Natural killer cell treated with Interleukin-12 subunit alpha and Interleukin-12 subunit beta and Interleukin-15 and Interleukin-18, amount 100 ng/mL, for 72 hours (primary cell): ENCODE data around the gene TMEM225B. TPM values are rescaled to one million over a fixed set of nuclear protein-coding genes. Genes with fewer than 3 reads are reported as not detected.
"Not testable (repeated sequence)": the region's sequence is repeated elsewhere in the genome, so short reads cannot be mapped to it uniquely, and the experiment has no call there.

Experiments
- ATAC-seq, 2 donors: fragments of 150-1000 bp; cut with Tn5 transposase in 1 of 2; sonication (Bioruptor Pico), chemical (Tn5 transposase) in 1 of 2; 2 replicates each; pipeline ENCODE4 v1.10.0; 2021
- DNase-seq: peaks from one replicate; pipeline ENCODE4 v3.0.0; 2022; ENCODE audit warnings: low spot score
- H3K27ac Mint-ChIP-seq, 2 donors: 1 replicate in 1 of 2; 2 replicates in 1 of 2; pipeline ENCODE4 v1.8.0; 2022; ENCODE audit warnings: mixed read lengths in 2 of 2, mild to moderate bottlenecking in 1 of 2, moderate library complexity in 1 of 2
- H3K27me3 Mint-ChIP-seq, 2 donors: 1 replicate in 1 of 2; 2 replicates in 1 of 2; pipeline ENCODE4 v1.8.0; 2022; ENCODE audit warnings: mixed read lengths in 2 of 2
- H3K36me3 Mint-ChIP-seq: one replicate; pipeline ENCODE4 v1.8.0; 2022; ENCODE audit warnings: mixed read lengths
- H3K4me1 Mint-ChIP-seq, 2 donors: 1 replicate in 1 of 2; 2 replicates in 1 of 2; pipeline ENCODE4 v1.8.0; 2022; ENCODE audit warnings: low read depth in 2 of 2, mixed read lengths in 2 of 2, mild to moderate bottlenecking in 1 of 2
- H3K4me3 Mint-ChIP-seq: one replicate; pipeline ENCODE4 v1.8.0; 2022; ENCODE audit warnings: mixed read lengths
- H3K9me3 Mint-ChIP-seq: 2 replicates; pipeline ENCODE4 v1.8.0; 2022; ENCODE audit warnings: mixed read lengths
- total RNA-seq, 2 donors: library from RNA; stranded (reverse); gene quantifications; one replicate each; pipeline ENCODE4 v1.2.3, GENCODE V29; 2022

Gene TMEM225B
- total RNA-seq, 2 donors from 2014 or later = 0.78 to 1.1 TPM

- H3K27ac Mint-ChIP-seq = no peak overlapping the region
- H3K4me3 Mint-ChIP-seq = no peak overlapping the region
- H3K36me3 Mint-ChIP-seq = no peaks in the 10 kb centered on the region
- ATAC-seq = no peak
- no peaks in the 10 kb centered on the region for H3K27me3 Mint-ChIP-seq
- DNase-seq = no peak
- peaks cover 4 to 8% of the 10 kb centered on the region in 2 donors for H3K4me1 Mint-ChIP-seq
- no peaks in the 10 kb centered on the region for H3K9me3 Mint-ChIP-seq
These were observed 41.2 kb downstream of the TMEM225B start for GRCh38 chr7:99639267-99639666.

- Mint-ChIP-seq H3K27me3 (no peaks in the 10 kb centered on the region), H3K36me3 (peaks cover 5% of the 10 kb centered on the region), H3K4me1 (peaks cover 6 to 8% of the 10 kb centered on the region in 2 donors), H3K4me3 (no peak overlapping the region), H3K27ac (peak overlapping the region; percentile 7 to 20), H3K9me3 (no peaks in the 10 kb centered on the region)
- ATAC-seq (peak in 1 of 2 donors; percentile 24), DNase-seq (no peak)
These were observed 44.0 kb downstream of the TMEM225B start for GRCh38 chr7:99642027-99642426.

- H3K4me3 Mint-ChIP-seq = no peak overlapping the region
- peaks cover 8% of the 10 kb centered on the region in 2 donors for H3K4me1 Mint-ChIP-seq
- ATAC-seq = no peak
- no peak overlapping the region for H3K27ac Mint-ChIP-seq
- no peaks in the 10 kb centered on the region for H3K27me3 Mint-ChIP-seq
- H3K36me3 Mint-ChIP-seq = peaks cover 5% of the 10 kb centered on the region
- DNase-seq = no peak
- no peaks in the 10 kb centered on the region for H3K9me3 Mint-ChIP-seq
These were observed 45.4 kb downstream of the TMEM225B start for GRCh38 chr7:99643464-99643863.

- Mint-ChIP-seq H3K36me3 (peaks cover 5% of the 10 kb centered on the region), H3K4me3 (no peak overlapping the region), H3K4me1 (peaks cover 8% of the 10 kb centered on the region in 2 donors), H3K27ac (no peak overlapping the region), H3K27me3 (no peaks in the 10 kb centered on the region), H3K9me3 (no peaks in the 10 kb centered on the region)
- ATAC-seq = no peak
- DNase-seq = no peak
These were observed 46.4 kb downstream of the TMEM225B start for GRCh38 chr7:99644431-99644830.

GRCh38 chr7:99645590-99645989 is 47.5 kb downstream of the TMEM225B start:
- Mint-ChIP-seq H3K4me1 (peaks cover 8% of the 10 kb centered on the region in 2 donors), H3K27me3 (no peaks in the 10 kb centered on the region), H3K36me3 (peaks cover 5% of the 10 kb centered on the region), H3K4me3 (no peak overlapping the region), H3K27ac (no peak overlapping the region), H3K9me3 (no peaks in the 10 kb centered on the region)
- ATAC-seq = no peak
- no peak for DNase-seq

- H3K4me3 Mint-ChIP-seq = no peak overlapping the region
- H3K9me3 Mint-ChIP-seq = no peaks in the 10 kb centered on the region
- ATAC-seq (peak in 1 of 2 donors; percentile 69), DNase-seq (no peak)
- H3K27me3 Mint-ChIP-seq = no peaks in the 10 kb centered on the region
- peaks cover 5% of the 10 kb centered on the region for H3K36me3 Mint-ChIP-seq
- peaks cover 0 to 3% of the 10 kb centered on the region in 2 donors for H3K4me1 Mint-ChIP-seq
- H3K27ac Mint-ChIP-seq = no peak overlapping the region
These were observed 50.8 kb downstream of the TMEM225B start for GRCh38 chr7:99648843-99649242.

GRCh38 chr7:99651290-99651689 is 53.2 kb downstream of the TMEM225B start:
- H3K36me3 Mint-ChIP-seq = no peaks in the 10 kb centered on the region

GRCh38 chr7:99652671-99653070 is 54.6 kb downstream of the TMEM225B start:
- ATAC-seq = no peak
- Mint-ChIP-seq H3K36me3 (no peaks in the 10 kb centered on the region), H3K4me1 (peaks cover 0 to 3% of the 10 kb centered on the region in 2 donors), H3K27me3 (no peaks in the 10 kb centered on the region), H3K27ac (no peak overlapping the region), H3K9me3 (peaks cover 3% of the 10 kb centered on the region), H3K4me3 (no peak overlapping the region)
- DNase-seq = no peak

More at GRCh38 chr7:99651290-99651689, 53.2 kb downstream of the TMEM225B start:
- Mint-ChIP-seq H3K9me3 (no peaks in the 10 kb centered on the region), H3K27me3 (no peaks in the 10 kb centered on the region), H3K27ac (no peak overlapping the region), H3K4me3 (no peak overlapping the region), H3K4me1 (peaks cover 0 to 3% of the 10 kb centered on the region in 2 donors)
- DNase-seq (no peak), ATAC-seq (no peak)

GRCh38 chr7:99653269-99653668 is 55.2 kb downstream of the TMEM225B start:
- not testable (repeated sequence) for H3K27me3 Mint-ChIP-seq, DNase-seq, H3K36me3 Mint-ChIP-seq, H3K27ac Mint-ChIP-seq, H3K4me3 Mint-ChIP-seq, ATAC-seq, H3K9me3 Mint-ChIP-seq, H3K4me1 Mint-ChIP-seq

- peaks cover 3% of the 10 kb centered on the region for H3K9me3 Mint-ChIP-seq
- no peaks in the 10 kb centered on the region for H3K36me3 Mint-ChIP-seq
- no peak overlapping the region for H3K27ac Mint-ChIP-seq
- ATAC-seq (no peak), DNase-seq (no peak)
- H3K27me3 Mint-ChIP-seq = no peaks in the 10 kb centered on the region
- H3K4me3 Mint-ChIP-seq = no peak overlapping the region
- peaks cover 0 to 3% of the 10 kb centered on the region in 2 donors for H3K4me1 Mint-ChIP-seq
These were observed 55.7 kb downstream of the TMEM225B start for GRCh38 chr7:99653754-99654153.

GRCh38 chr7:99654626-99655025 is 56.6 kb downstream of the TMEM225B start:
- H3K4me3 Mint-ChIP-seq, H3K27ac Mint-ChIP-seq, ATAC-seq, H3K9me3 Mint-ChIP-seq, H3K36me3 Mint-ChIP-seq, DNase-seq, H3K4me1 Mint-ChIP-seq, H3K27me3 Mint-ChIP-seq: not testable (repeated sequence)

GRCh38 chr7:99657879-99658278 is 59.8 kb downstream of the TMEM225B start:
- not testable (repeated sequence) for H3K36me3 Mint-ChIP-seq, H3K27ac Mint-ChIP-seq, DNase-seq, H3K4me3 Mint-ChIP-seq, H3K4me1 Mint-ChIP-seq, H3K27me3 Mint-ChIP-seq, H3K9me3 Mint-ChIP-seq, ATAC-seq

Other genes with a start within 250 kb of the TMEM225B start
- 100 to 1,000 TPM; 286 to 366 TPM for gene ARPC1B, start 223.5 kb upstream of the TMEM225B start, total RNA-seq
- 100 to 1,000 TPM; 114 to 145 TPM for gene PDAP1, start 189.7 kb upstream of the TMEM225B start, total RNA-seq
- 100 to 1,000 TPM; 145 to 147 TPM for gene BUD31, start 189.3 kb upstream of the TMEM225B start, total RNA-seq
- gene PTCD1, start 159.5 kb upstream of the TMEM225B start, total RNA-seq = 10 to 100 TPM in 1 of 2 donors, 1 to 10 TPM in 1; 5.9 to 15.3 TPM
- gene CPSF4, start 159.3 kb upstream of the TMEM225B start, total RNA-seq = 10 to 100 TPM; 51.1 to 91.1 TPM
- gene ATP5MF, start 132.1 kb upstream of the TMEM225B start, total RNA-seq = 100 to 1,000 TPM; 167 to 319 TPM
- gene ZNF789, start 125.4 kb upstream of the TMEM225B start, total RNA-seq = 10 to 100 TPM; 15.3 to 38.5 TPM
- 10 to 100 TPM; 62.0 to 70.5 TPM for gene ZNF394, start 98.0 kb upstream of the TMEM225B start, total RNA-seq
- gene ZKSCAN5, start 93.6 kb upstream of the TMEM225B start, total RNA-seq = 10 to 100 TPM; 11.5 to 13.3 TPM
- 1 to 10 TPM; 2.7 to 4.3 TPM for gene FAM200A, start 46.2 kb upstream of the TMEM225B start, total RNA-seq
- 100 to 1,000 TPM; 111 to 115 TPM for gene ZNF655, start 39.6 kb upstream of the TMEM225B start, total RNA-seq
- 10 to 100 TPM; 26.5 to 33.3 TPM for gene ZSCAN25, start 18.7 kb downstream of the TMEM225B start, total RNA-seq
- gene CYP3A5, start 81.7 kb downstream of the TMEM225B start, total RNA-seq = not detected
- not detected for gene CYP3A7, start 136.9 kb downstream of the TMEM225B start, total RNA-seq
- gene CYP3A4, start 185.9 kb downstream of the TMEM225B start, total RNA-seq = not detected
- gene CYP3A43, start 229.7 kb downstream of the TMEM225B start, total RNA-seq = not detected